ENCODE results near the gene CAMK2D.
A peak's percentile ranks its signal among the peaks of the same experiment; 100 is the strongest.

The CAMK2D gene

DNA sequence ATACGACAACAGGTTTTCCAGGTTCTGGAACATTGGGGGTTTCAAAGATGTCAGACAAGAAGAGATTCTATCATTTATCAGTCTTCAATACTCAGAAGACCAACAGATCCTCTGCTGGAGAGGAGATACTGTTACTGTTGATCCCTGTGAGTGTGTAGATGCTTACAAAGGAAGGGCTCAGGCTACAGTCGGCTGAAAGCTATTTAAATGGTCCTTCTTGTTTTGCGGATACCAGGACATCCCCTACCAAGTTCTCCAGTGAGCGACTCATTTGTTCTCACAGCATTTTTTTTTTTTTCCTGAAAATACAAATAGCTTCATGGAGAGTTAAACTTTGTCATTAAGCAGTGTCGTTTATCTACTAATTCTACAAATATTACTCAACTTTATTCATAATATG lies 201.6 kb downstream of the CAMK2D start:
- no peak for DNase-seq

DNA sequence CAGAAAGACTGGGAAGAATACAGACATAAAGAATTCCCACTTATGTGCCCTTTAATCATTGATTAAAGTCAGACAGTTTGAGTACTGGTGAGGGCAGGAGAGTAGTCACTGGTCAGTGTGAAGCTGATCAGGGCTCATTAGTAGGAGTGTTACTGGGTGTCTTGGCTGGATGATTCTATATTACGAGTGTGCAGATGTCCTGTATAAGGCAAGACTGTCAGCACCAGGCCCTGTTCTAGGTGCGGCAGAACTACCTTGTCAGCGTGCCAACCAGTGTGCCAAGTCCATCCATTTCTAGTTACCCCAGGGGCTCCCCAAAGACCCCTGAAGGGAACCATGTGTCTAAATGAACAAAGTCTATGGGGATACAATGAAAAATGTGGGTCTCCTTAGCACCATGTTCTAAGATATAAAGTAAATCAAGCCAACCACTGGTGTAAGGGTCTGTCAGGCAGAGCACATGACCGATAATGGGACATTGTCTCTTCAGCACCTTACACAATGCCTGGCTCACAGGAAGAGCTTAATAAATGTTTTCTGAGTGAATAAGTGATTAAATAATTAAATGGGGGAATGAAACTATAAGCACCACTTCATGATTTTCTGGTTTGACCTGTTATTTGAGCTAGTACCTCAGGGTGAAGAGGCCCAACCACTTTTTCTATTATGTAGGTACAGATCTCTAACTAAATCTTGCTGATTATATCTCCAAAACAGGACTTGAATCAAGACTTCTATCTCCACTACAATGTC lies 205.0 kb downstream of the CAMK2D start:
- DNase-seq, result no peak

DNA sequence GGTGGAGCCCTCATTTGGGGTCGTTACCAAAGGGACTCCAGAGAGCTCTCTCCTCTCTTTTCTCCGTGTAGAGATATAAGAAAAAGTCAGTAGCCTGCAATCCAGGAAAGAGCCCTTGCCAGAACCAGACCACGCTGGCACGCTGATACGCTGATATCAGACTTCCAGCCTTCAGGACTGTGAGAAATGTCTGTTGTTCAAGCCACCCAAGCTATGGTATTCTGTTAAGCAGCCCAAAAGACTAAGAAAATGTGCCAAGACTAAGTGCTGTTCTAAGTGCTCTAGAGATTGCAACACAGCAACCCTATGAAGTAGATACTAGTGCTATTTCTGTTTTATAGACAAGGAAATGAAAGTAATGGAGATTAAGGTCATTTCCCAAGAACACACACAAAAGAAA lies 205.7 kb downstream of the CAMK2D start:
- no peak for DNase-seq

DNA sequence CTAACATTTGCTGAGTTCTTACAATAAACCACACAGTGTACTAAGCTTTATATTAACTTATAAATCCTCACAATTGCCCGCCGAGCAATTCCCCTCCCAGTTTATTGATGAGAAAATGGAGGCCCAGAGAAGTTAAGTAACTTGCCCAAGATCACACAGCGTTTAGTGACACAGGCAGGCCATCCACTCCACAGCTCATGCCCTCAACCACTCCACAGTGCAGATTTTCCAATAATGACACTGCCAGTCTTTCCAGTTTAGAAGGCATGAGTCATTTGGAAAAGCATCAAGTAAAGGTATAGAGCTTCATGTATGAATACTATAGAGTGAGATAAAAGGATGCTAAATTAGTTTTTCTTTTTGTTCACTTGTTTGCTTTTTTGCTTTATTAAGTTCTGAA lies 208.5 kb downstream of the CAMK2D start:
- DNase-seq, result no peak

DNA sequence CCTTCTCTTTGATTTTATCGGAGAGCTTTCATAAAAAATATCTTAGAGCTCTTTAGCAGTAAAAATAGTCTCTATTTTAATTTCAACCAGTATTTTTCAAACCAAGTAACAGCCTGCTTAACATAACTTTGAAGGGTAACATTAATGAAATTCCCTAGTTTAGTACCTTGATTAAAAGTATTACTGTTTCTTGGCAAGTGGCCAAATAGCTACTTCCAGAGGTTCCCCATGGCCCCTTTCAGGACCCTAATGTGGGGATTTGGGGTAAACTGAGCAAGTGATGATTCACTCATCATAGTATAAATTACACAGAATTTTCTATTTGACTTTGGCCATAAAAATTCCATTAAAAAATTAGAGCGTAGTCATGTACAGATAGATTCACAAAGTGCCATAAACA lies 211.0 kb downstream of the CAMK2D start:
- DNase-seq, result no peak

DNA sequence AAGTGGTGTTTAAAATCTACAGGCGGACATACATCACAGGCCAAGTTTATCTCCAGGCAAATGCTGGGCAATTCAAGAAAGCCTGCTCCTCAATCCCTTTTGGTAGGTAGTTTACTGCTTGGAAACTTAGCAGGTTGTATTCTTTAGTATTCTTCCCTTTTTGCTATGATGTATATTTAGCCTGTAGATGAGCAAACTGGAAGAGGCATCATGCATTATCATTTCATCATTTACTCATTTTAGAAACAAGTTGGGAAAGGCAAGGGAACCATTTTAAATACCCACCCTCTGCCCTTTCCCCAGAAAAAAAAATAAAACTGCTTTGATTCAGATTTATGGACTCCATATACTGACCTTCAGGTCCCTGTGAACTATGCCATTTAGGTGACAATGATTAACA lies 213.2 kb downstream of the CAMK2D start:
- no peak for DNase-seq

DNA sequence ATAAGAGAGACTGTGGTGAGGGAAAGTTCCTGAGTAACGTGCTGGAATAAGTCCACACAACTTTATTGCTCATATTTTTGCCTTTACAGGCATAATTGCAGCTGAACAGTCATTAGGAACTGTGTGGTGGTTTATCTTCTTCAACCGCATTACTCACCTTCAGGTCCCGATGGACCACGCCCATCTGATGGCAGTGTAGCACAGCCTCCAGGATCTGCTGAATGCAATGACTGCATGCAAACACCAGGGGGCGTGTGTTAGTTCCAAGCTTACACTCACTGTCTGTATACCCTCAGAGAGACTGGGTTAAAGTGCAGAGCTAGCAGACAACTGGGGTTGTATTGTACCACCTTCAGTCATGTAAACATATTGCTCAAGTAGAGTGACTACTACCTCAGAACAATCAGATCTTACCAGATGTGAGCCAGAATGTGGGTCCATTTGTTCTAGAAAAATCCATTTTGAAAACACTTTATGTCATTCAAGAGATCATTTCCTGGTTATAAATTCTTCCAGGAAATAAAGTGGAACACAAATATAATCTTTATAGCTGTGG lies 214.0 kb downstream of the CAMK2D start:
- DNase-seq, result peak; percentile 75

DNA sequence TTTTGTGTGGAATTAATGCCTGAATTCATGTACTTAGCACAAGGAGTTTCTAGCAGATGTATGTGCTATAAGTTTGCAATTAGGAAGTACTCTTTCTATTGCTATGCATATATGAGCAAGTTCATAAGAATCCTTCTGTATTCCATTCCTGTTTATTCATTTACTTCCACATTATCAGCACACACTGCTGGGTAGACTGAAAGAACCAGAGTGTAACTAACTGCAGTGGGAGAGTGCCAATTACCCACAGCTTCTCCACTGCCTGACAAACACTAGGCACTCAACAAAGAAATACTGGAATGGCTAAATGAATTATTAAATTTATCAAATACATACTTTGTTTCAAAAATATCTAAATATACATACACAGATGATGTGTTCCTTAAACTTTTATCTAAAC lies 219.6 kb downstream of the CAMK2D start:
- DNase-seq, result no peak

DNA sequence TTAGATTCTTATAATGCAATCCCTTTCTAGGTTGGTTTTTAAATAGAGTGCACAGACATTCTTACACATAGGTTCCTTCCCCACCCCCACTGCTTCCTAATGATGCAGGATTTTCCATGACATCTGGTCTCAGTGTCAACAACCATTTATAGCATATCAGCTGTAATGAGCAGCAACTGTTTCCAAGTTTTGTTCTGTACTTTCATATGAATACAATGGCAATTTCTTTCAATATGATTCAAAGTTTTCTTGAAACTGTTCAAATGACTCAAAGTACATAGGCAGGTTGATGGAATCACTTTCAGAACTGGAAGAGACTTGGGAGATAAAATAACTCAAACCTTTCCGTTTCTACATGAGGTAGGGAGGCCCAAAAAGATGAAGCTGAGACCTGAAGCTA lies 220.7 kb downstream of the CAMK2D start:
- no peak for DNase-seq

DNA sequence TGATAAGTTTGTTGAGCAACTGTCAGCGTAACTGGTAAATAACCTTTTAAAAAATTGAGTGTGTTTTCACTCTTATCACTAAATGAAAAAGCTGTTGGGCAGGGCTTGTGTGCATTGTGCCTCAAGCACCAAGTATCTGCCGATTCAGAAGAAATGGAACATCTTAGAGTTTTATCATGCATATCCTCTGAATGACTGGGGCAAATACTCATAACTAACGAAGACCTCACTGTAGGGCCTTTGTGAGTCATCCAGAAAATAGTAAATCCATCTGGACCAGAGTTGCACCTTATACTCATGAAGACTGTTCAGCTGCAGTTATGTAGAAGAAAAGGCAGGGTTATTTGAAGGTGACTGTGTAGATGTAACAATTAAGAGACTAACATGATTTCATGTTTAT lies 222.1 kb downstream of the CAMK2D start:
- no peak for DNase-seq

DNA sequence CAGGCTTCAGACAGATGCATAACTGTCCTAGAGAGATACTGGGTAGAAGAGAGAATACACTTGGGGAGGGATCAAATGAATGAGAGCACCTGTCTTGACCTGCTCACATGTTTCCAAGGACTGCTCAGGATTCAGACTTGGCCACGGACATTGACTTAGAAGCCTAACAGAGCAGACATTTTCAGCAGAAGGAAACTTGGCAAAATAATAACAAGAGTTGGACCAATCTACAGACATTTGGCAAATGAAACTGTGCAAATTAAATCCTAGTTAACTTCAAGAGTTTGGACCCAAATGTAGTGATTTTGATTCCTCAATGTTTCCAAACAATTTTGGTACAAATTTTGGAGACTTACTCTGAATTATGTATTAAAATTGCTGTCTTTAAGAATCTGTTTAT lies 223.9 kb downstream of the CAMK2D start:
- DNase-seq, result no peak

DNA sequence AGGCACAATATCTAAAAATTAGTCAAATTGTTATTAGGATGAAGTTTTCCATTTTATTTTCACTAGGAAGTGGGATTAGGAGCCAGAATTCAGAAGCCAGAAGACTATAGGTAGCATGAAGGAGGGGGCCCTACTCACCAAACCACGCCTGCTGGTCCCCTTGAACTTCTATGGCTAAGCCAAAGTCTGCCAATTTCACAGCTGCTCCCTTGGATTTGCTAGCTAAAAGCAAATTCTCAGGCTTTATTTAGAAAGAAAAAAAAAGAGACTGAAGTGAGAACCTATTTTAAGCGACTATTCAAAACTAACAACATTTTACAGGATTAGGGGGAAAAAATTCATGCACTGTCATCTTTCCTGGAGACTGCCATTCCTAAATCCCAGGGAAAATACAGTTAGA lies 224.3 kb downstream of the CAMK2D start:
- DNase-seq, result no peak

DNA sequence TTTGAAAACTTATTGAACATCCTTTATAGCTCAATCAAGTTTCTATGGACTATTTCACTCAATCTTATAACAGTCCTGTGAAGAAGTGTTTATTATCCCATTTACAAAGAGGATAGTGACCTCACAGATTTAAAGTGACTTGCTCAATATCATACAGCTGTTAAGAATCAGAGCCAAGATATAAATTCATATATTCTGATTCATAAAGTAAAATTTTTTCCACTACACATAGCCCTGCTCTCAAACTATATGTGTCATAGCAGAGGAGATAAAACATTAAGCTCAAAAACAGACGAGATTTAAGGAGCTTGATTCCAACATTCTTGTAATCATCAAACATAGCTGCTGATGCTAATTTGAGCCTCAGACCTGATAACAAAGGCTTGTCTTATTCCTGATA lies 226.8 kb downstream of the CAMK2D start:
- no peak for DNase-seq

DNA sequence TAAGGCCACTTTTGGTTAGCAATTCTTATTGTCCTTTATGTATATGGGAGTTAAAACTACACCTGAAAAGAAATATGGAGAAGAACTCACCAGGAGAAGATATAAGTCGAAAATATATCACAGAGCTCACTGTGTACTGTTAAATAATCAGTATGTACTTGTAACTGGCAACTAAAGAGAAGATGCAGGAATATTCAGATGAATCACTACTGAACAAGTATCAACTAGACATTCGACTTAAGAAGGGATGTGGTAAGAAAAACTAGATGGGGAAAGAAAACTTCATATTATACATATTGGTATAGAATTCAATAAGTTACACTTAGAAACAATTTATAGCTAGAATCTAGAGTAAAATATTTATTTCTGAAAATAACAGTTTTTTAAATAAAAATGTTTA lies 230.0 kb downstream of the CAMK2D start:
- DNase-seq, result no peak

DNA sequence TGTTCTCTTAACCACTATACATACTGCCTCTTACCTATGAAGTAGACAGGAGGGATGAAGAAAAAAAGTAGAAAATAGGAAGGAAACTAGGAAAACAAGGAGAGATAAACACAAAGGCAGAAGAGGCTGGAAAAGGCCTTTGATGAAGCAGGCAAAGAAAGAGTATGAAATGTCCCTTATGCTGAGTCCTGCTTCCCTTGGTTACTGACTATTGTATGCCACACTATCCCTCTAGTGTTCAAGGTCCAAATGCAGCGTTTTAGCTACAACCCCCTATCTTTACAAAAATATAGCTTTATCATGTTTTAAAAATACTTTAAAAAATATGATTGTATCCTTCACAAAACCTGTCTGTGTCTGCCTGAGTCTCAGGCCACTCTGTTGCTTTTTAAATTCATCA lies 233.1 kb downstream of the CAMK2D start:
- DNase-seq, result no peak

DNA sequence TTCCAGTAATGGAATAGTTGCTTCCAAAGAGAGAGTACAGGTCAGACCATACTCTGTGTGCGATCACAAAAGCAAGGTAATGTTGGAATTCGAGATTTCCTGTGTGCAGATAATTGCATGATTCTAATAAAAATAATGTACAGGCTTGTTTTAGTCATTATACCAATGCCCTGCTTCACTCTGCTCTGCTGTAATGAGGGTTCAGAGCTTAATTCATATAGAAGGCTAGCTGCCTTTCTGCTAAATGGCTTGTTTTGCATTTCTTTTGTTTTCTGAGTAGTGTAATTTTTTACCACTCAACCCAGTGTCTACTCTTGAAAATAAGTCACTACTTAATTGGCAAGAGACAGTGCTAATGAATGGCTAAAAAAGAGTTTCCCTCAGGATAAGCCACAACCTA lies 236.0 kb downstream of the CAMK2D start:
- no peak for DNase-seq

DNA sequence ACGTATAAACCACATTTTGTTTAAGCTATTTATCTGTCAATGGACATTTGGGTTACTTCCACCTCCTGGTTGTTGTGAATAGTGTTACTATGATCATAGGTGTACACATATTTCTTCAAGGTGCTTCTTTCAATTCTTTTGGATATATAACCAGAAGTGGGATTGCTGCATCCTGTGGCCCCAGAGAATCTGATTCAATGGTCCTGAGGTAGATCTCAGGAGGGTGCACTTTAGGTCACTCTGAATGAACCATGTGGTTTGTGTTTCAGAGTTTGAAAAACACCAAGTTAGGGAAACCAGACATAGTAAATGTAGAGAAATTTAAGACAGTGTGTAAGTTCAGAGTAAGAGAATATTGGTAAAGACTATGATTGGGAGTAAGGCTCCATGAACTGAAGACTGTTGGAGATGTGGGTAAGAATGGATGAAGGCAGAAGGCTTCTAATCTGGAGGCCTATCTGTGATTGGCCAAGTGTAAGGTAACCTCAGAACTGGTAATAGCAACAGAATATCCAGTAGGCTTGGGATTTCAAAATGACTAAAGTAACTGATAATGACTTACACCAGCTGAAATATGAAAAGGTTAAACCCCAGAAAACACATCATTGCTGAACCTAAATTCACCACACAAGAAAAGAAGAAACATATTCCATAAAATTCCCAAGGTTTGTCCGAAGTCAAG lies 236.9 kb downstream of the CAMK2D start:
- no peak for DNase-seq

DNA sequence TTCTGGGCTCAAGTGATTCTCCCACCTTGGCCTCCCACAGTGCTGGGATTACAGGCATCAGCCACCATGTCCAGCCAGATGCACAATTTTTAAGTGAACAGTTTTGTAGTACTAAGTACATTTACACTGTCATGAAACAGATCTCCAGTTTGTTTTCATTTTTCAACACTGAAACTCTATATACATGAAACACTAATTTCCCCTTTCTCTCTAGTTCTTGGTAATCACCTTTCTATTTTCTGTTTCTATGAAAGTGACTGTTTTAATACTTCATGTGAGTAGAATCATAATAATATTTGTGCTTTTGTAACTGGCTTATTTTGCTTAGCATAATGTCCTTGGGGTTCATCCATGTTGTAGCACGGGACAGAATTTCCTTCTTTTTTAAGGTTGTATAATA lies 237.4 kb downstream of the CAMK2D start:
- no peak for DNase-seq

DNA sequence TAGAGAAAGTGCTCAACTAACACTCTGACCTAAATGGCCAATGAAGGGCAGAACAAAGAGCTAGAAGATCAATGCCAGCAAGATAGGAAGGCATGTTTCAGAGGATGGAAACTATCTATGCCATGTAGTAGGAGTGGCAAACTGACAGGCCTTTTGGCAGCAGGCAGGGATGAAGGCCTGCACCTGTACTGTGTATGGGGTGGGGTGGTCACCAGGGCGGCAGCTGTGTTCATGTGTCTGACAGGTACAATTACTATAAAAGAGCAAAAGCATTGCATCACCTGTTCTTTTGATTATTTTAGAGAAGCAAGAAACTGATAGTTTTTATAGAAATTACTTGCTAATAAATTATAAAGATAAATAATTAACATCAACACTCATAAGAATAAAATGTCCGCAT lies 239.1 kb downstream of the CAMK2D start:
- no peak for DNase-seq

DNA sequence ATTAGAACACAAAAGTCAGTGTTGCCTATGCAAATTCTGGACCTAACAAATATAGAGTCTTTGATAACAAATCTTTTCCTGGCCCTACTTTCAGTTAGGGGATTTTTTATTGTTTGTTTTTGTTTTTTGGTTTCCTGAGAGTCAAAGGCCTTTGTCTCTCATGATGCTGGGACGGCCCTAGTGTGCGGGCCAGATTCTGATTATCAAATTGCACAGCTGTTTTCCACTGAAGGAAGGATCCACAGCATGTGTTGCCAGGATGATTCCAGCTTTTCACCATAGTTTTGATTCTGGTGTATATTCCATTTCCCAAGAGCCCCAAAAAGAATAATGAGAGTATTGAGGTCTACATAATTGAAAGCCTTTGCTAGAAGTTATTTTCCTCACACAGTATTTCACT lies 248.2 kb downstream of the CAMK2D start:
- no peak for DNase-seq

DNA sequence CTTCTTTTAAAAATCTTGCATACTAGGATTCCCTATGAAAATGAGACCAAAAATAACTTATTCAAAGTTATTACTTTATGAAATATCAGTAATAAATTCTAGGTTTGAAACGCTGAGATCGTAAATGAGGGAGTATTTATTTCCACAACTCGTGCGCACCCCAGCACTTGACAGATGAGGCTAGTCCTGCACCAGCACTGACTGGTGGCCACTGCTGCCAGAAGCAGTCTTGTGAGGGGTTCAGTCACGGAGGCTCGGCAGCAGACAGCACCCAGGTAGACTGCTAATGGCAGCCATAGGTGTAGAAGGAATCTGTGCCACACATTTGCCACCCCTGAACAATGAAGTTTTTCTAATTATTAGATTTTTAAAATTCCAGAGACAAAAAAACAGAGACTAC lies 248.7 kb downstream of the CAMK2D start:
- DNase-seq, result no peak

DNA sequence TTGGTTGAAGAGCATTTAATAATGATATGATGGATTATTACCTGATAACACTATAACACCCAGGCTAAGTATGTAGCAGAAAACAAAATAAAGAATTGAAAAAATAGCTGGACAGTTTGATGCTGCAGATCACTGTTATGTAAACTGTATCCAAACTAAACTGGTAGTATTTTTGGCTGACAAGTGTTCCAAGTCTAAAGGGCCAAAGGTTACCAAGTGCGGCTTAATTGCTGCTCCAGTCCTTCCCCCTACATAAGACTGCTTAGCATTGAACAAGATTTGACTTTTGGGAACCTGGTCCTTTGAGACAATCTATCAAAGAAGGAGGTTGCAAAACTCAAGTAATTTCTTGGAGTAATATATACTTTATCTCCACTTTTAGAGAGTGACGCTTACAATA lies 249.6 kb downstream of the CAMK2D start:
- DNase-seq, result no peak

DNA sequence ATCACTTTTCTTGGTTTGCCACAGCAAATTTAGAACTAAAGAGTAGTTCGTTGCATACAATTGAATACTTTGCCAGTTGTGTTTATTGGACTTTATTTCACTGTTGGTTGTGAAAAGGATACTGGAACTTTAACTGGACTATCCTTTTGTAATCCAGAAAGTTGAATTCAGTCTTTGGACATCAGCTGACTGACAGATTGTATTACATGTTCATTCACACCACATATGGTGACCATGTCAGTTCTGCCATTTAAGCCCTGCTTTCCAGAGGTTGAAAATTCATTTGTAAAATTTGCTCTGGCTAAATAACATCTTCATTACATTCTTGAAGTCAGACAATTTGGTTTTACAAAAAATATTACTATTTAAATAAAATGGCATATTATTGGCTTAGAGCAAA lies 251.7 kb downstream of the CAMK2D start:
- no peak for DNase-seq

DNA sequence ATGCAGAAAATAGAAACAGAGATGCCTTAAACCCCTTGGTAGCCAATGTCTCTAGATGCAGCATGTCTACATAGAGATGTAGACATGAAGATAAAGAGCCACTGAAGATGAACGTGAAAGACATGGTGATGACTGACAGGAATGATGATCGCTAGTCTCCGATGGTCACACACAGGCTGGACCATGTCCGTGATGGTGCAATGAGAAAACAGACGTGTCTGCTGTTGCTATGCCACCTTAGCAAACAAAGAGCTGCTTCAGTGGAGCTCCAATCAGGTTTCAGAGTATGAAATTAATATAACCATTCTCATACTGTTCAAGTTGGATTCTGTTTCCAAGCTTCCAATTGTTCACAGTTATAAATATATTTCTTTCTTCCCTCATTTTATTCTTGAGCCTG lies 256.5 kb downstream of the CAMK2D start:
- no peak for DNase-seq

DNA sequence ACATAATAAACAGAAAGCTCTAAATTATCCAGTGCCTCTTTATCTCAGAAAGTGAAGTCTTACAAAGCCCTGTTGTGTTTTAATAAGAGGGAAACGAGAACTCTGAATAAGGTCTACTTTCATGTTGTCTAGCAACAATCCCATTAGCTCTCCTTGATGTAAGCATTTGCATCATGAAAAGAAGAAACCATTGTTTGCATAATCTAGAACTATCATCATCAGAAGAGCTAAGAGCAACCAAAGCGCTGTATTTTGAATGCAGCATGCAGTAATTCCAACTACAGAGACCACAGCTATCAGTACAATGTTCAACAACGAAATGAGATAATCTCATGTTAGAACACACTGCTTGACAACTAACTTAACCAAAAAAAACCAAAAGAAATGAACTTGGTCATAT lies 257.1 kb downstream of the CAMK2D start:
- DNase-seq, result no peak
